Activated effector memory CD4-positive, alpha-beta T cell treated with anti-CD3 and anti-CD28 coated beads, Interleukin-2, amount 50 U/mL, for 16 hours (primary cell): ENCODE results near the gene NOPCHAP1.

Experiments
- DNase-seq: peaks from one replicate; pipeline ENCODE4 v3.0.0-alpha.2; 2020

Gene NOPCHAP1

DNA sequence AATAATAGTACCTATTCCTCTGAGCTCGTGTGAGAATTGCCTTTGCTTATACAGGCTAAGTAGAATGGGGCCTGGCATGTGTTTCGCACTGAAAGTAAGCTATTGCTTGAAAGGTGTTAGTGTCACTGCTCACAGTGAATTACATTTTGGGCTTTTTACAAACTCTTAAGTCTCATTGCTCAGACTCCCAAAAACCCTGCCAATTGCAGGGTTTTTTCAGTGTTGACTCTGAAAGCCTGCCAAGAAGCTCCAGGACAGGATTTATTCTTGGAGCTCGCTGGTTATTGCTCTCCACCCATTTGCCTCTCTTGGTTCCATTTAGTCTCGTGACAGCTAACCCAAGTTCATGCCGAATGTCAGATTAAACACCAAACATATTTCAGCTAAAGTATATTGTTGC is 39.8 kb downstream of the NOPCHAP1 start:
- DNase-seq, result no peak

DNA sequence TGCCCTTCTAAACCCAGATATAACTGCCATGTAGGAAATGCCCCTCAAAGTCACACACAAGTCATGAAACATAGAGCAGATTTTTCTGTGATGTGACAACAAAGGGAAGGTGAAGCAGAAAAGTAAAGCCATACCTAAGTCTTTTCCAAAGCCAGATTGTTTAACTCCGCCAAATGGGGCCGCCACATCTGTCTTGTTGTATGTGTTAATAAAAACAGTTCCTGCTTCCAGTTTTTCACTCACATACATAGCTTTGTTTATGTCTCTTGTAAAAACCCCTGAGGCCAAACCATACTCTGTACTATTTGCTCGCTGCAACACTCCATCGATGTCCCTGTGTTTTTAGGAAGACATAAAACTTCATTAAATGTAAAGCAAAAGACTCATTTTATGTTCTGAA is 40.3 kb downstream of the NOPCHAP1 start:
- DNase-seq, result no peak

DNA sequence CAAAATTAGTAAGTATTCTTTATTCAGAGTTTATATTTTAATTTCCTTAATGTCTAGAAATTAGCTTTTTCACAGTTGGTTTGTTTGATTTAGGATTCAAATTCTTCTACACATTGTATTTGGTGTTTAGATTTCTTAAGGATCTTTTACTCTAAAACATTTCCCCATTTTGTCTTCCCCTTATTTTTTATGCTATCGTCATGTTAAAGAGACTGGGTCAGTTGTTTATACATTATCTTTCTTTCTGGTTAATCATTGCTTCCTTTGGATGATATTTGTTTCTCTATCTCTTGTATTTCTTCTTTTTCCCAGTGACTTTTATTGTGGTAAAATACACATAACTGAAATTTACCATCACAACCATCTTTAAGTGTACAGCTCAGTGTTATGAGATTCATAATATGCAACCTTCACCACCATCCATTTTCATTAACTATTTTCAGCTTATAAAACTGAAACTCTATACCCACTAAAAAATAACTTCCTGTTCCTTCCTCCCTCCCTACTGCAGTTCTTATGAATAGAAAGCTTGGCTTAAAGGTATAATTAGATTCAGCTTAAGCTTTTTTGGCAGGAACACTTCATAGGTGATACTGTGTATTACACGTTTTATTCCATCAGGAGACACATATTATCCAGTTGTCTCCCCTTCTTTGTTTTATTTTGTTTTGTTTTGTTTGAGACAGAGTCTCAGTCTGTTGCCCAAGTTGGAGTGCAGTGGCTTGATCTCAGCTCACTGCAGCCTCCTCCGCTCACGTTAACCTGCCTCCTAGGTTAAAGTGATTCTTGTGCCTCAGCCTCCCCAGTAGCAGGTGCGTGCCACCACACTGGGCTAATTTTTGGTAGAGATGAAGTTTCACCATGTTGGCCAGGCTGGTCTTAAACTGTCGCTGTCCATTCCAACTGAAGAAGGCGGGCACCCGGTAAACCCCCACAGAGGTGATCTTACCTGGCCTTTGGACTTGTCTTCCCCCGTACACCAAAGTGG is 45.0 kb downstream of the NOPCHAP1 start:
- no peak for DNase-seq

DNA sequence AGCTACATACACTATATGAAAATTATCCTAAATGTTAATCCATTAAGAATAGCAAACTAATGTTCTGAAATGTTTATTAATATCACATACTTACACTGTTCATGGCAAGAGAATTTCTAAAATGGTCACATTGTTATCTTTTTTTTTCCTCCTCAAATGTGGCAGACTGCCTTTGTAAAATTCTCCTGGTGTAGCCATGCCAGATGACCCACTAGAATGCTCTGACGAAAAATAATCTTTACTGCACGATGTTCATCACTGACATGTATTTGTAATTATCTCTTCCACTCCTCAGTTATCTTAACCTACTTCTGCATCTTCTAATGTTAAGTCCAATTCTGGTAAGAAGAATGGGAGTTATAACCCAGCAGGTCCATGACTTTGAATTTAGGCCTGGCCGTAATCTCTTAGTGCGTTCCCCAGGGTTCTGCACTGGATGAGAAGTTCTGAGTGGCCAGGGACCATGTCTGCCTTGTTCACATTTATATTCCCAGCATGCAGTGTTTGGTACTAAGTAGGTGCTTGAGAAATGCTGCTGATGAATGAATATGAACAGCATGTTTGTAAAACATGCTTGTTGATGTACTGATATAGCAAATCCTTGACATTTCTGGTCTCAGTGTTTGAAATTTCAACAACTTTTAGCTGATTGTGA is 46.7 kb downstream of the NOPCHAP1 start:
- no peak for DNase-seq

DNA sequence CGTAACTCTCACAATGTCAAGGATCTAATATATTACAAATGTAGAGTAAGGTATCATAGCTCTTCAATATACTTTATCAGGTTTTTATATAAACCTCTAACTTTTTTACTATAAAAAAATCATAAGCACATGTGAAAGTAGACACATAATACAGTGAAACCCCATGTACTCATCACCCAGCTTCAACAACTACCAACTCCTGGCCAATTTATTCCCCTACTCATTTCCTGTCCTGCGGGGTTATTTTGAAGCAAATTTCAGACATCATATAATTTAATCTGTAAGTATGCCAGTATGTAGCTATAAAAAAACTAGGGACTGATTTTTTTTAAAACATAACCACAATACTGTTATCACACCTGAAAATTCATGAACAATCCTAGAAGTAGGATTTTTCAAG is 47.7 kb downstream of the NOPCHAP1 start:
- no peak for DNase-seq
